HUES6 (cell line): ENCODE measurements around the gene C19orf53.
"Not testable (repeated sequence)": the region's sequence is repeated elsewhere in the genome, so short reads cannot be mapped to it uniquely, and the experiment has no call there.

Experiments used
- H3K27ac ChIP-seq: 2 replicates; pipeline ENCODE4 v1.7.0; 2013; ENCODE audit warnings: low read depth, mild to moderate bottlenecking, low read length, inconsistent platforms
- H3K27me3 ChIP-seq: 2 replicates; pipeline ENCODE4 v1.6.1; 2013; ENCODE audit warnings: low read length; ENCODE audit not compliant: control insufficient read depth, insufficient read depth
- H3K36me3 ChIP-seq: 2 replicates; pipeline ENCODE4 v1.6.1; 2013; ENCODE audit warnings: low read length; ENCODE audit not compliant: control insufficient read depth, insufficient read depth
- H3K4me1 ChIP-seq: 2 replicates; pipeline ENCODE4 v1.6.1; 2013; ENCODE audit warnings: low read length; ENCODE audit not compliant: control insufficient read depth, insufficient read depth
- H3K4me3 ChIP-seq: 2 replicates; pipeline ENCODE4 v1.5.1; 2013; ENCODE audit warnings: low read depth, low read length
- H3K9ac ChIP-seq: one replicate; pipeline ENCODE4 v1.6.1; 2013; ENCODE audit warnings: mild to moderate bottlenecking, low read length
- H3K9me3 ChIP-seq: 2 replicates; pipeline ENCODE4 v1.6.1; 2013; ENCODE audit warnings: low read depth, low read length; ENCODE audit not compliant: control insufficient read depth, insufficient read depth

The C19orf53 gene

DNA sequence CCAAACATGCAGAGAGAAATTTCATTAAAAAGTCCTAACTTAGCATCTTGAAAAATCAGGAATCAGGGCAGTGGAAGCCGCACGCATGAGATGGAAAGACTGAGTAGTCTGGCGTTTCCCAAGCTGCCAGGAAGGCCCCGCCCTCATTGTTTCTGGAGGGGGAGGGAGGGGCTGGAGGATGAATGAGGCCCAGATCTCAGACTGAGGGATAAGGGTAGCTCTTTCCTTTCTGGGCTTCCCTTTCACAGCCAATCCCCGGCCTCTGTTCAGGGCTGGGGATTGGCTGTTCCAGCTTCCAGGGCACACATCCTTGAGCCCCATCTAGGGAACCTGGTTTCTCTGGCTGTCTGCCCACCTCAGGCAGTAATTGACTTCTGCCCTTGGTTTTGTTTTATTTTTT lies 7.3 kb downstream of the C19orf53 start:
- H3K36me3 ChIP-seq, result peaks cover 32% of the 10 kb centered on the region
- H3K4me3 ChIP-seq, result no peak overlapping the region
- H3K27ac ChIP-seq, result no peak overlapping the region
- peaks cover 7% of the 10 kb centered on the region; the same call in 1 of the 2 replicates for H3K4me1 ChIP-seq
- H3K9me3 ChIP-seq, result no peaks in the 10 kb centered on the region
- H3K27me3 ChIP-seq, result no peaks in the 10 kb centered on the region
- no peak overlapping the region for H3K9ac ChIP-seq

DNA sequence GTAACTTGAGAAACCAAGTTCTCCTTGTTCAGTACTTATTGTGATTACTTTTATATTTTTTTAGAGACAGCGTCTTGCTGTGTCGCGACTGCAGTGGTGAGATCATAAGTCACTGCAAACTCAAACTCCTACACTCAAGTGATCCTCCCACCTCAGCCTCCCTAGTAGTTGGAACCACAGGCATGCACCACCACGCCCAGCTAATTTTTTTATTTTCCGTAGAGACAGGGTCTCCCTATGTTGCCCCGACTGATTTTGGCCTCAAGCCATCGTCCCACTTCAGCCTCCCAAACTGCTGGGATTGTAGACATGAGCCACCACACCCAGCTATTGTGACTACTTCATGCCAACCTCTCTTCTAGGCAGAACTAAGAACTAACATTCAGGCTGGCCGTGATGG lies 8.3 kb downstream of the C19orf53 start:
- Histone ChIP-seq H3K4me3 (no peak overlapping the region), H3K27ac (no peak overlapping the region), H3K27me3 (no peaks in the 10 kb centered on the region), H3K4me1 (peaks cover 7% of the 10 kb centered on the region; the same call in 1 of the 2 replicates), H3K36me3 (peaks cover 25% of the 10 kb centered on the region), H3K9me3 (no peaks in the 10 kb centered on the region), H3K9ac (no peak overlapping the region)

DNA sequence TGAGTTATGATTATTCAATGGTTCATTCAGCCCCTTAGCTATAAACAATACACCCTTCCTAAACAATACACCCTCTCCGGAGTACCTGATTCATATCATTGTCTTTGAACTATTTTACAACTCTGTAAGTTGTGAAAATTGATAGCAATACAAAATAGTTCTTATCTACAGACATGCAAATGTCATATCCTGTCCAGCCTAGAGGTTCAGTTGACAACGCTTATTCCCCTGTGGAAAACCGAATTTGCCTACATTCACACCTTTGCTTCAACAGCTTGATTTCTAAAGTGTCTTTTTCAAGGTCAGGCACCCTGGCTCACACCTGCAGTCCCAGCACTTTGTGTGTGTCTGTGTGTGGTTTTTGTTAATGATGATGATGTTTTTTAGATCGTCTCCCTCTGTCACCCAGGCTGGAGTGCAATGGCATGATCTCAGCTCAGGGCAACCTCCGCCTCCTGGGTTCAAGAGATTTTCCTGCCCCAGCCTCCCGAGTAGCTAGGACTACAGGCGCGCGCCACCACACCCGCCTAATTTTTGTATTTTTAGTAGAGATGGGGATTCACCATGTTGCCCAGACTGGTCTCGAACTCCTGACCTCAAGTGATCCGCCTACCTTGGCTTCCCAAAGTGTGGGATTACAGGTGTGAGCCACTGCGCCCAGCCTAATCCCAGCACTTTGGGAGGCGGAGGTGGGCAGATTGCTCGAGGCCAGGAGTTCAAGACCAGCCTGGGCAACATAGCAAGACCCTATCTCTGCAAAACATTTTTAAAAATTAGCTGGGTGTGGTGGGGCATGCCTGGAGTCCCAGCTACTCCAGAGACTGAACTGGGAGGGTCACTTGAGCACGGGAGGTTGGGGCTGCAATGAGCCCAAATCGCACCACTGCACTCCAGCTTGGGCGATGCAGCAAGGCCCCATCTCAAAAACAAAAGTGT lies 9.6 kb downstream of the C19orf53 start:
- no peaks in the 10 kb centered on the region for H3K27me3 ChIP-seq
- no peak overlapping the region for H3K4me3 ChIP-seq
- no peak overlapping the region for H3K9ac ChIP-seq
- peaks cover 12% of the 10 kb centered on the region for H3K36me3 ChIP-seq
- no peak overlapping the region for H3K27ac ChIP-seq
- peaks cover 7% of the 10 kb centered on the region; the same call in 1 of the 2 replicates for H3K4me1 ChIP-seq
- H3K9me3 ChIP-seq, result no peaks in the 10 kb centered on the region

DNA sequence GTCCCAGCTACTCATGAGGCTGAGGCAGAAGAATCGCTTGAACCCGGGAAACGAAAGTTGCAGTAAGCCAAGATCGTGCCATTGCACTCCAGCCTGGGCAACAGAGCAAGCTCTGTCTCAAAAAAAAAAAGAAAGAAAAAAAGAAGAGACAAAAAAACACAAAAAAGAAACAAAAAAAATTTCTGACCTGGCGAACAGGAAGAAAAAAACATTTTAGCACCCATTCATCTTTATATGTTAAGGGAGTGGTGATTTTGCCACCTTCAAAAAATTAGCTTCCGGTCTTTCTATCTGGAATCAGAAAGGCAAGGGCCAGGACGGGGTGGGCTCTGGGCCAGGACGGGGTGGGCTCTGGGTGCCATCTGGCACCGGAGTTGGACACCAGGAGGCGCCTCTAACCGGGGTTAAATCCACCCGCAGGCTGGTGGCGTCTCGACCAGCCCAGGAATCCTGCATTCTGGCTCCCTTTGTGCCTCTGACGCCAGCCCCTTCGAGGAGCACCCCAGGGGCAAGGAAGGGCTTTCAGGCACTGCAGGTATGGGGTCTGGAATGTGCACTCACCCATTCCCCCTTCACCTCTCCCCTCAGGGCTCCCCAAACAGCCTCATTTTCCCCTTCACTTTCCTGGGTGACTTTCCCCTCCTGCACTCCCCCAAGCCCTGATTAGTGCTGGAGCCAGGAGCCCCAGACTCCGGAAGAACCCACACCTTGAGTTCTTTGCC lies 10.6 kb downstream of the C19orf53 start:
- Histone ChIP-seq H3K9ac (no peak overlapping the region), H3K36me3 (peaks cover 1% of the 10 kb centered on the region; the same call in 1 of the 2 replicates), H3K27ac (no peak overlapping the region), H3K27me3 (no peaks in the 10 kb centered on the region), H3K9me3 (no peaks in the 10 kb centered on the region), H3K4me3 (no peak overlapping the region), H3K4me1 (peaks cover 7% of the 10 kb centered on the region; the same call in 1 of the 2 replicates)

DNA sequence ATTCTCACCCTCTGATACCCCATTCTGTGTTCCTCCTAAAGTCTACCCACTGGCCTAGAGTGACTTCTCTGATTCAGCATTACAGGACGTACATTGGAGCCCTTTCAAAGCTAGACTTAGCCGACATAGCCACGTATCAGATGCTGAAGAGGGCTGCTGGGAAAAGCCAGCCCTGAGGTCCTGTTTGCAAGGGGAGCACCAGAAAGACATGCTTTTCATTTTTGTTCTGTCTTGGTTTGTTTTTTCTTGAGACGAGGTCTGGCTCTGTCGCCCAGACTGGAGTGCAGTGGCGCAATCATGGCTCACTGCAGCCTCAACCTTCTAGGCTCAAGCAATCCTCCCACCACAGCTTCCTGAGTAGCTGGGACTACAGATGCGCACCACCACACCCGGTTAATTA lies 14.7 kb downstream of the C19orf53 start:
- H3K4me3 ChIP-seq, result no peak overlapping the region
- no peaks in the 10 kb centered on the region for H3K36me3 ChIP-seq
- no peak overlapping the region for H3K27ac ChIP-seq
- H3K4me1 ChIP-seq, result peaks cover 7% of the 10 kb centered on the region; the same call in 1 of the 2 replicates
- H3K9me3 ChIP-seq, result no peaks in the 10 kb centered on the region
- H3K9ac ChIP-seq, result no peak overlapping the region
- H3K27me3 ChIP-seq, result no peaks in the 10 kb centered on the region

GRCh38 chr19:13790354-13790753 lies 16.1 kb downstream of the C19orf53 start:
- H3K36me3 ChIP-seq, result no peaks in the 10 kb centered on the region
- no peaks in the 10 kb centered on the region for H3K9me3 ChIP-seq
- no peak overlapping the region for H3K9ac ChIP-seq
- H3K27ac ChIP-seq, result no peak overlapping the region
- no peak overlapping the region for H3K4me3 ChIP-seq
- no peaks in the 10 kb centered on the region for H3K4me1 ChIP-seq
- no peaks in the 10 kb centered on the region for H3K27me3 ChIP-seq

DNA sequence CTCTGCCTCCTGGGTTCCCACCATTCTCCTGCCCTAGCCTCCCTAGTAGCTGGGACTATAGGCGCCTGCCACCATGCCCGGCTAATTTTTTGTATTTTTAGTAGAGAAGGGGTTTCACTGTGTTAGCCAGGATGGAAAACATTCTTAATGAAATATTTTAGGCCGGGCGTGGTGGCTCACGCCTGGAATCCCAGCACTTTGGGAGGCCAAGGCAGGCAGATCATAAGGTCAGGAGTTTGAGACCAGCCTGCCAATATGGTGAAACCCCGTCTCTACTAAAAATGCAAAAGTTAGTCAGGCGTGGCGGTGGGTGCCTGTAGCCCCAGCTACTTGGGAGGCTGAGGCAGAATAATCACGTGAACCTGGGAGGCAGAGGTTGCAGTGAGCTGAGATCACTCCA lies 19.1 kb downstream of the C19orf53 start:
- not testable (repeated sequence) for H3K36me3 ChIP-seq, H3K27me3 ChIP-seq, H3K27ac ChIP-seq, H3K9me3 ChIP-seq, H3K9ac ChIP-seq, H3K4me1 ChIP-seq, H3K4me3 ChIP-seq

GRCh38 chr19:13794398-13794756 lies 20.1 kb downstream of the C19orf53 start:
- H3K9ac ChIP-seq, result peak overlapping the region; percentile 8
- H3K4me1 ChIP-seq, result peaks cover 6% of the 10 kb centered on the region; the same call in 1 of the 2 replicates
- no peaks in the 10 kb centered on the region for H3K27me3 ChIP-seq
- no peaks in the 10 kb centered on the region for H3K36me3 ChIP-seq
- H3K9me3 ChIP-seq, result no peaks in the 10 kb centered on the region
- H3K4me3 ChIP-seq, result peak overlapping the region; percentile 61
- H3K27ac ChIP-seq, result peak overlapping the region; percentile 45; the same call in 1 of the 2 replicates

- peak within 1 kb of the TSS; percentile 71; the same call in 1 of the 2 replicates for H3K27ac ChIP-seq
- H3K4me3 ChIP-seq, result peak within 1 kb of the TSS; percentile 89
- H3K36me3 ChIP-seq, result 0 out of 2 replicates have a peak, but pooled peaks cover 4% of the 10 kb centered on the region
- no peaks in the 10 kb centered on the region for H3K9me3 ChIP-seq
- peaks cover 6% of the 10 kb centered on the region; the same call in 1 of the 2 replicates for H3K4me1 ChIP-seq
- peak within 1 kb of the TSS; percentile 68 for H3K9ac ChIP-seq
- no peaks in the 10 kb centered on the region for H3K27me3 ChIP-seq
These were observed 20.7 kb downstream of the C19orf53 start, which contains the start of gene ZSWIM4 for GRCh38 chr19:13794757-13795589. TSS of gene ZSWIM4 (plus strand) at chr19:13795443. CDS start at chr19:13795649, 206 bp downstream.

GRCh38 chr19:13795595-13796300 lies 21.5 kb downstream of the C19orf53 start:
- H3K4me3 ChIP-seq, result peak overlapping the region; percentile 89
- 0 out of 2 replicates have a peak, but pooled peaks cover 6% of the 10 kb centered on the region for H3K36me3 ChIP-seq
- H3K27me3 ChIP-seq, result no peaks in the 10 kb centered on the region
- peak overlapping the region; percentile 68 for H3K9ac ChIP-seq
- peak overlapping the region; percentile 71; the same call in 1 of the 2 replicates for H3K27ac ChIP-seq
- H3K9me3 ChIP-seq, result no peaks in the 10 kb centered on the region
- peaks cover 6% of the 10 kb centered on the region; the same call in 1 of the 2 replicates for H3K4me1 ChIP-seq
